Tibial nerve (tissue), 4 donors: ENCODE results near the gene NUBP2. TPM values are rescaled to one million over a fixed set of nuclear protein-coding genes. Genes with fewer than 3 reads are reported as not detected.
"Not testable (repeated sequence)": the region's sequence is repeated elsewhere in the genome, so short reads cannot be mapped to it uniquely, and the experiment has no call there.

ENCODE experiments used
- DNase-seq, 2 donors: peaks; one replicate each; pipeline ENCODE4 v3.0.0-alpha.2; 2019; ENCODE audit warnings: low spot score in 2 of 2
- H3K27ac ChIP-seq, 4 donors: fragments of 200-600 bp; sonication (generic) in 3 of 4; one replicate each; pipeline ENCODE4 v1.5.1; 2017 to 2019; ENCODE audit warnings: mild to moderate bottlenecking in 1 of 4
- H3K27me3 ChIP-seq, 2 donors: fragments of 200-600 bp; sonication (generic) in 1 of 2; one replicate each; pipeline versions ENCODE4 v1.5.1 to v1.6.0; 2017 to 2019
- H3K36me3 ChIP-seq, 3 donors: fragments of 200-600 bp; sonication (generic); one replicate each; pipeline ENCODE4 v1.5.1; 2018 to 2019
- H3K4me1 ChIP-seq, 4 donors: fragments of 200-600 bp; sonication (generic) in 3 of 4; one replicate each; pipeline ENCODE4 v1.5.1; 2017 to 2019
- H3K4me3 ChIP-seq, 4 donors: fragments of 200-600 bp; sonication (generic) in 3 of 4; one replicate each; pipeline ENCODE4 v1.5.1; 2017 to 2019; ENCODE audit warnings: mild to moderate bottlenecking in 1 of 4, moderate library complexity in 1 of 4
- H3K9me3 ChIP-seq, 4 donors: fragments of 200-600 bp; sonication (generic) in 3 of 4; one replicate each; pipeline ENCODE4 v1.5.1; 2017 to 2019
- CTCF ChIP-seq, 5 experiments: fragments of 200-600 bp in 3 of 5; fragments of 450-650 bp in 2 of 5; sonication (generic) in 3 of 5; IDR thresholded peaks; one replicate each; pipeline ENCODE4 v1.5.1; 2016 to 2019; ENCODE audit warnings: antibody characterized with exemption in 5 of 5, mild to moderate bottlenecking in 3 of 5, moderate library complexity in 2 of 5
- EP300 ChIP-seq, 2 donors: sonication (generic); formaldehyde crosslinking; IDR thresholded peaks; one replicate each; pipeline ENCODE4 v1.6.1; 2017; ENCODE audit warnings: antibody characterized with exemption in 2 of 2, mild to moderate bottlenecking in 1 of 2
- POLR2A ChIP-seq, 2 donors: fragments of 450-650 bp; IDR thresholded peaks; one replicate each; pipeline ENCODE4 v1.6.1; 2017; ENCODE audit warnings: antibody characterized with exemption in 2 of 2, mild to moderate bottlenecking in 2 of 2, moderate library complexity in 2 of 2
- WGBS, 2 donors: methylation state at CpG; one replicate each; pipeline ENCODE4 v1.1.5; 2018; 5-methylcytosine and 5-hydroxymethylcytosine counted together
- total RNA-seq, 4 donors: library from RNA; depleted of rRNA; stranded (reverse); fragments of >200 nt; gene quantifications; one replicate each; pipeline ENCODE4 v1.1.0, GENCODE V29; 2016

Gene NUBP2
- total RNA-seq, 4 donors from 2014 or later, result 73.5 to 93.9 (median 87.4) TPM

GRCh38 chr16:1792836-1793577 lies 10.2 kb downstream of the NUBP2 start:
- TF ChIP-seq EP300 (IDR thresholded peaks at IDR 0.05), result no peak
- TF ChIP-seq CTCF (IDR thresholded peaks at IDR 0.05), result no peak
- TF ChIP-seq POLR2A (IDR thresholded peaks at IDR 0.05), result no peak
- DNase-seq, result no peak
- H3K27me3 ChIP-seq, result no peaks in the 10 kb centered on the region
- H3K27ac ChIP-seq, result no peak overlapping the region
- H3K36me3 ChIP-seq, result peaks cover 0 to 60% (median 6%) of the 10 kb centered on the region in 3 donors
- no peak overlapping the region for H3K4me3 ChIP-seq
- 78 to 85% methylated on average over 24 to 27 of the region's 33 CpGs for WGBS, 2 donors
- peaks cover 0 to 16% (median 0%) of the 10 kb centered on the region in 4 donors for H3K4me1 ChIP-seq
- peaks cover 0 to 10% (median 0%) of the 10 kb centered on the region in 4 donors for H3K9me3 ChIP-seq

- peaks cover 0 to 15% (median 0%) of the 10 kb centered on the region in 4 donors for H3K9me3 ChIP-seq
- H3K4me3 ChIP-seq, result no peak within 1 kb of the TSS
- H3K4me1 ChIP-seq, result peaks cover 0 to 9% (median 0%) of the 10 kb centered on the region in 4 donors
- peaks cover 0 to 57% (median 6%) of the 10 kb centered on the region in 3 donors for H3K36me3 ChIP-seq
- WGBS, 2 donors, result 49 to 51% methylated on average over 16 to 22 of the region's 28 CpGs
- no peaks in the 10 kb centered on the region for H3K27me3 ChIP-seq
- TF ChIP-seq EP300 (IDR thresholded peaks at IDR 0.05) (no peak), CTCF (IDR thresholded peaks at IDR 0.05) (no peak)
- no peak within 1 kb of the TSS for H3K27ac ChIP-seq
- DNase-seq, result no peak
These were observed 10.9 kb downstream of the NUBP2 start, which contains the start of gene IGFALS for GRCh38 chr16:1793578-1794220. Gene IGFALS (minus strand): TSS chr16:1793705. CDS start chr16:1793652, 53 bp downstream.

GRCh38 chr16:1794221-1794871 lies 11.6 kb downstream of the NUBP2 start:
- WGBS, 2 donors, result 60 to 62% methylated on average over 9 to 16 of the region's 18 CpGs
- no peaks in the 10 kb centered on the region for H3K27me3 ChIP-seq
- H3K36me3 ChIP-seq, result peaks cover 0 to 51% (median 4%) of the 10 kb centered on the region in 3 donors
- no peak for DNase-seq
- no peak overlapping the region for H3K4me3 ChIP-seq
- no peak for TF ChIP-seq POLR2A (IDR thresholded peaks at IDR 0.05)
- no peak for TF ChIP-seq CTCF (IDR thresholded peaks at IDR 0.05)
- TF ChIP-seq EP300 (IDR thresholded peaks at IDR 0.05), result no peak
- H3K9me3 ChIP-seq, result peaks cover 0 to 15% (median 0%) of the 10 kb centered on the region in 4 donors
- no peak overlapping the region for H3K27ac ChIP-seq
- peaks cover 0 to 8% (median 0%) of the 10 kb centered on the region in 4 donors for H3K4me1 ChIP-seq

GRCh38 chr16:1794908-1795666 lies 12.3 kb downstream of the NUBP2 start:
- Histone ChIP-seq H3K4me3 (no peak overlapping the region), H3K9me3 (peaks cover 0 to 15% (median 0%) of the 10 kb centered on the region in 4 donors), H3K36me3 (peaks cover 0 to 43% (median 0%) of the 10 kb centered on the region in 3 donors), H3K4me1 (peaks cover 0 to 8% (median 0%) of the 10 kb centered on the region in 4 donors), H3K27ac (no peak overlapping the region), H3K27me3 (no peaks in the 10 kb centered on the region)
- no peak for DNase-seq
- 85% methylated on average over 28 to 32 of the region's 32 CpGs for WGBS, 2 donors
- TF ChIP-seq CTCF (IDR thresholded peaks at IDR 0.05), result no peak
- no peak for TF ChIP-seq EP300 (IDR thresholded peaks at IDR 0.05)

- H3K4me1 ChIP-seq, H3K27me3 ChIP-seq, H3K27ac ChIP-seq, H3K4me3 ChIP-seq, DNase-seq: not testable (repeated sequence)
- Histone ChIP-seq H3K9me3 (peaks cover 0 to 15% (median 0%) of the 10 kb centered on the region in 4 donors), H3K36me3 (peaks cover 0 to 12% (median 0%) of the 10 kb centered on the region in 3 donors)
- 87 to 92% methylated on average over 5 of the region's 5 CpGs for WGBS, 2 donors
These were observed 16.5 kb downstream of the NUBP2 start for GRCh38 chr16:1799263-1799662.
